Measurements from ENCODE around the gene KL. TPM values are rescaled to one million over a fixed set of nuclear protein-coding genes. Genes with fewer than 3 reads are reported as not detected.

Gene KL
- total and polyA plus RNA-seq, 2 of the 8 experiments (the other 6 are each of a cell fraction or from before 2014, with no cell fraction given) = 0.02 TPM; not detected in 1

GRCh38 chr13:33017323-33017929 lies 1.2 kb downstream of the KL start:
- H3K14ac ChIP-seq (ENCODE audit: insufficient read length) = no peak overlapping the region
- ChIA-PET CTCF (ENCODE audit: partially characterized antibody) (interaction anchor here (0.6 to 2.0 kb wide), 12 partner anchors 9 to 559 kb away, joined by 3 to 11 read pairs (median 3); no protein-coding TSS in a partner anchor), POLR2A (ENCODE audit: partially characterized antibody) (no interaction called here)
- no peaks in the 10 kb centered on the region for H3K79me2 ChIP-seq (ENCODE audit: control insufficient read depth in 1 of 2, insufficient read depth in 2 of 2, low read length in 2 of 2)
- no peak for DNase-seq (ENCODE audit: low read depth in 1 of 2, low spot score in 2 of 2)
- peak overlapping the region; percentile 32 to 62 (median 37); a peak in 5 of 8 replicates for H3K4me3 ChIP-seq (ENCODE audit: extremely low read depth in 1 of 4, insufficient read depth in 2 of 4, low read depth in 3 of 4, low read length in 4 of 4)
- peaks cover 14% of the 10 kb centered on the region; the same call in 1 of the 2 replicates for H3K23me2 ChIP-seq (ENCODE audit: low read depth, low read length)
- H4K91ac ChIP-seq (replicated peaks; ENCODE audit: insufficient read length, low read length) = no peak overlapping the region
- peaks cover 29 to 43% (median 34%) of the 10 kb centered on the region in 4 experiments for H3K27me3 ChIP-seq (replicated peaks in 1 of 4; ENCODE audit: control insufficient read depth in 3 of 4, extremely low read depth in 1 of 4, insufficient read depth in 3 of 4, low read length in 3 of 4)
- H2AK5ac ChIP-seq (ENCODE audit: low read depth, low read length) = no peak overlapping the region
- H2BK12ac ChIP-seq (ENCODE audit: low read depth, low read length) = no peak overlapping the region
- WGBS, 2 experiments (ENCODE audit: extremely low coverage in 1 of 2, insufficient coverage in 1 of 2, insufficient read length in 1 of 2, insufficient replicate concordance in 2 of 2, low coverage in 1 of 2, low lambda C conversion rate in 2 of 2, missing lambda C conversion rate in 1 of 2) = 30% methylated on average over 15 of the region's 15 CpGs; no CpG with 5 or more reads in 1 of the 2 experiments
- FAIRE-seq = peak; percentile 93
- H4K8ac ChIP-seq (ENCODE audit: extremely low read depth, insufficient read depth, low read length) = no peak overlapping the region
- H3K9ac ChIP-seq (replicated peaks in 1 of 4; ENCODE audit: extremely low read depth in 1 of 4, low read depth in 3 of 4, low read length in 3 of 4) = no peak overlapping the region
- H3K4ac ChIP-seq (replicated peaks; ENCODE audit: insufficient read length, low read depth, low read length) = no peak overlapping the region
- H3K56ac ChIP-seq (replicated peaks; ENCODE audit: insufficient read length, low read depth, low read length) = no peak overlapping the region
- no peak overlapping the region for H2BK5ac ChIP-seq (ENCODE audit: low read depth, low read length)
- peak overlapping the region; percentile 63; the same call in 1 of the 2 replicates for H2AFZ ChIP-seq (ENCODE audit: low read length)
- no peak overlapping the region for H3K23ac ChIP-seq (ENCODE audit: insufficient read length)
- no peaks in the 10 kb centered on the region for H3K79me1 ChIP-seq (ENCODE audit: low read depth, low read length)
- H4K20me1 ChIP-seq (replicated peaks in 1 of 2; ENCODE audit: control insufficient read depth in 1 of 2, insufficient read depth in 2 of 2, low read length in 2 of 2) = no peaks in the 10 kb centered on the region
- H3K36me3 ChIP-seq (ENCODE audit: control insufficient read depth in 2 of 4, insufficient read depth in 4 of 4, low read length in 3 of 4) = no peaks in the 10 kb centered on the region
- H3K9me3 ChIP-seq (ENCODE audit: insufficient read depth in 2 of 2, low read depth in 1 of 2, low read length in 1 of 2) = no peaks in the 10 kb centered on the region
- no peak overlapping the region for H3K27ac ChIP-seq (ENCODE audit: low read depth, low read length)
- no peak overlapping the region for H4K5ac ChIP-seq (ENCODE audit: insufficient read length, low read depth, low read length)
- H3K4me1 ChIP-seq (replicated peaks in 1 of 4; ENCODE audit: control insufficient read depth in 3 of 4, insufficient read depth in 4 of 4, low read length in 3 of 4) = peaks cover 0 to 6% (median under 1%) of the 10 kb centered on the region in 4 experiments; a peak in 4 of 7 replicates
- H3K18ac ChIP-seq (ENCODE audit: extremely low read depth, low read length) = no peak overlapping the region
- H2BK20ac ChIP-seq (ENCODE audit: low read length) = no peak overlapping the region
- no peak overlapping the region for H2BK120ac ChIP-seq (replicated peaks; ENCODE audit: low read depth, low read length)
- peak overlapping the region; percentile 67 to 90 for H3K4me2 ChIP-seq (ENCODE audit: insufficient read depth in 1 of 2, low read depth in 2 of 2, low read length in 2 of 2)
- no peak overlapping the region for H2BK15ac ChIP-seq (ENCODE audit: low read length)
- no peak for TF ChIP-seq KDM5A (IDR thresholded peaks at IDR 0.05; ENCODE audit: low read length)
- TF ChIP-seq CREB1 (IDR thresholded peaks at IDR 0.05) = no peak
- TF ChIP-seq SUZ12 (IDR thresholded peaks at IDR 0.05; ENCODE audit: low read length) = peak; percentile 74
- TF ChIP-seq POU5F1 (IDR thresholded peaks at IDR 0.05; ENCODE audit: low read depth, low read length) = no peak
- TF ChIP-seq KDM4A (IDR thresholded peaks at IDR 0.05; ENCODE audit: low read depth, low read length, severe bottlenecking) = no peak
